ENCODE measurements around the gene ANKRD55.

DNA sequence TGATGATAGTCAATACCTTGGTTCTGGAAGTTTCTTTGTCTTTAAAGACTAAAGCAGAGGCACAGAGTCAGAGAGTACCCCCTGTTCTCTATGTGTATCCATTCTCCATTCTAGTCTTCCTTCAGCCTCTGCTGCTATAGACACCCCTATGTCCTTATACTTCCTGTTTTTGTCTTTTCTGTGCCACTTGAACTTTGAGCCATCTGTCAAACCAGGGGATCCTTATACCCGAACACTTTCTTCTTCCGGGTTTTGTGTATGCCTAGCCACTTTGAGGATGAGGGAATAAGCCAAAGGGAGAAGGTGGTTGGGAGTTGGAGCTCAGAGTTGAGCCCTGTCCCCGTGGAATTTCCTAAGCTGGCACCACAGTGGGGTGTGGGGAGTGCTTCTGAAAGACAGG, 177.3 kb downstream of the ANKRD55 start:
- TF ChIP-seq SP1 (IDR thresholded peaks at IDR 0.05) (no peak), NFRKB (IDR thresholded peaks at IDR 0.05) (no peak), FOXM1 (IDR thresholded peaks at IDR 0.05; ENCODE audit: borderline replicate concordance) (no peak)

Measured in HEK293T (cell line).